H1 (cell line): ENCODE results near the gene KBTBD12. TPM values are rescaled to one million over a fixed set of nuclear protein-coding genes. Genes with fewer than 3 reads are reported as not detected.

Source experiments
- CHD2 ChIP-seq: IDR thresholded peaks from 2 replicates; pipeline ENCODE4 v1.6.1; 2012; ENCODE audit warnings: low read length, improper control_type of control experiment
- EP300 ChIP-seq, 2 experiments: IDR thresholded peaks; 1 replicate in 1 of 2; 2 replicates in 1 of 2; pipeline ENCODE4 v1.6.1; 2011 to 2012; ENCODE audit warnings: low read depth in 2 of 2, low read length in 2 of 2, mild to moderate bottlenecking in 2 of 2, borderline replicate concordance in 1 of 2, inconsistent platforms in 1 of 2, moderate library complexity in 1 of 2
- GTF2F1 ChIP-seq: IDR thresholded peaks from 2 replicates; pipeline ENCODE4 v1.6.1; 2012; ENCODE audit warnings: low read depth, low read length, improper control_type of control experiment, borderline replicate concordance
- NANOG ChIP-seq: IDR thresholded peaks from 2 replicates; pipeline ENCODE4 v1.6.1; 2011; ENCODE audit warnings: low read length, low read depth, mild to moderate bottlenecking, inconsistent platforms; ENCODE audit not compliant: insufficient read depth, poor library complexity, severe bottlenecking
- USF2 ChIP-seq: IDR thresholded peaks from 2 replicates; pipeline ENCODE4 v1.6.1; 2011; ENCODE audit warnings: low read length, improper control_type of control experiment
- YY1 ChIP-seq: IDR thresholded peaks from 2 replicates; pipeline ENCODE4 v1.6.1; 2011; ENCODE audit warnings: low read depth, mild to moderate bottlenecking, low read length
- polyA plus RNA-seq, 7 experiments: library from polyadenylated mRNA; depleted of rRNA in 3 of 7; stranded (reverse) in 5 of 7; unstranded in 2 of 7; fragments of >200 nt in 5 of 7; fragments of 200-250 nt in 2 of 7; gene quantifications; 1 replicate in 5 of 7; 2 replicates in 1 of 7; 4 replicates in 1 of 7; pipeline versions ENCODE4 v1.2.1 to v1.2.3, GENCODE V29; 2011 to 2013; ENCODE audit warnings: missing spikeins in 2 of 7, mixed read lengths in 2 of 7
- total RNA-seq: library from RNA; stranded (reverse); fragmentation: NEBNext Ultra II Directional; extraction: Animal tissue kit (Norgen Biotek cat#: 25700); gene quantifications from 2 replicates; pipeline ENCODE4 v1.2.1, GENCODE V29; 2021

KBTBD12 gene
- total and polyA plus RNA-seq, 2 of the 8 experiments (the other 6 are each of a cell fraction or from before 2014, with no cell fraction given) = 0.33 to 0.63 TPM

- TF ChIP-seq GTF2F1 = no peak
- TF ChIP-seq NANOG = no peak
- TF ChIP-seq CHD2 = no peak
- TF ChIP-seq USF2 = no peak
- no peak for TF ChIP-seq YY1
- no peak for TF ChIP-seq EP300 (IDR thresholded peaks at IDR 0.05; ENCODE audit: borderline replicate concordance in 1 of 2, low read depth in 2 of 2, low read length in 2 of 2)
Measured at GRCh38 chr3:127964053-127964452, 49.0 kb downstream of the KBTBD12 start (continued).
